ENCODE data around the gene COPS7A. TPM values are rescaled to one million over a fixed set of nuclear protein-coding genes. Genes with fewer than 3 reads are reported as not detected.

The COPS7A gene
- total and polyA plus RNA-seq, 2 donors (not counting 1 experiment from before 2014, with no cell fraction given), result 79.1 to 114 TPM

DNA sequence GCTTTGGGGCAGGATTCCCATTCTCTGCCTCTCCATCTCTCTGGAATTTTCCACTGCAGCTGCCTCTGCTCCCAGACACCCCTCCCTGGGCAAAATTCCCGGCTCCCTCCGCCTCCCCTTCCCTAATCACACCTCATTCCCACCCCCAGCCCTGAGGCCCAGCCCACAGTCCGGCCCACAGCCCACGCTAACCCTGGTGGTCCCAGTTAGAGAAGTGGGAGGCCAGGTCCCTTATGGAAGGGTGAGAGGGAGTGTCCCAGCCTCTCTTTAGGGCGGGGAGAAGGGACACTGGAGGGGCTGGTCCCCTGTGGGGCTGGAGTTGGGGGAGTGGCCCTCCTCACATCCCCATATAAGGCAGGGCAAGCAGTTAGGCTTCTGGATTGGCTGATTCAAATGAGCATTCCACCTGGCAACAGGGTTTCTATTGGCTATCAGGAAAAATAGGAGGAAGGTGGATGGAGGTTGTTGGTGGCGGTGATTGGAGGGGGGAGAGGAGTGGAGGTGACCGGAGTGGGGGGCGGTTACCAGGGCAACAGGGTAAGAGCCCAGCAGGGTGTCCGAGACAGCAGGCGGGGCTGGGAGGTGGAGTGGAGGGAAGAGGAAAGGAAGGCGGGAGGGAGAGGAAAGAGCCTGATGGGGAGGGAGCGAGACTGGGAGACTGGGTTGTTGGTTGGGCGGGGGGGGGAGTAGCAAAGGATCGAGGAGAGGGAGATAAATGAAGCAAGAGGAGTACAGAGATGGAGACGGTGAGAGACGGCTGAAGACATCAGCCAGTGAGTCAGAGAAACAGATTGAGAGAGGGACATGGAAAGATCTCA is 40.4 kb downstream of the COPS7A start:
- peak; percentile 99 to 100 for DNase-seq (ENCODE audit: low read depth in 2 of 2)
- H3K27ac ChIP-seq (ENCODE audit: insufficient read depth, low read length), result peak overlapping the region; percentile 79
- peaks cover 13% of the 10 kb centered on the region for H3K4me1 ChIP-seq (ENCODE audit: control insufficient read depth, extremely low read depth, insufficient read depth, low read length)
- H3K9me3 ChIP-seq (ENCODE audit: control insufficient read depth, insufficient read depth, low read depth, low read length), result no peaks in the 10 kb centered on the region
- H3K4me3 ChIP-seq (replicated peaks in 1 of 4; ENCODE audit: control extremely low read depth in 1 of 4, insufficient read depth in 1 of 4, low read depth in 3 of 4, low read length in 4 of 4), result peak overlapping the region; percentile 13 to 40 (median 25)
- H3K36me3 ChIP-seq (ENCODE audit: control insufficient read depth, insufficient read depth, low read length), result peaks cover under 1% of the 10 kb centered on the region
- H3K27me3 ChIP-seq (ENCODE audit: control insufficient read depth, insufficient read depth, low read length), result no peaks in the 10 kb centered on the region
- H3K9ac ChIP-seq (ENCODE audit: insufficient read depth, low read length), result peak overlapping the region; percentile 17
- TF ChIP-seq, protein P1, sequence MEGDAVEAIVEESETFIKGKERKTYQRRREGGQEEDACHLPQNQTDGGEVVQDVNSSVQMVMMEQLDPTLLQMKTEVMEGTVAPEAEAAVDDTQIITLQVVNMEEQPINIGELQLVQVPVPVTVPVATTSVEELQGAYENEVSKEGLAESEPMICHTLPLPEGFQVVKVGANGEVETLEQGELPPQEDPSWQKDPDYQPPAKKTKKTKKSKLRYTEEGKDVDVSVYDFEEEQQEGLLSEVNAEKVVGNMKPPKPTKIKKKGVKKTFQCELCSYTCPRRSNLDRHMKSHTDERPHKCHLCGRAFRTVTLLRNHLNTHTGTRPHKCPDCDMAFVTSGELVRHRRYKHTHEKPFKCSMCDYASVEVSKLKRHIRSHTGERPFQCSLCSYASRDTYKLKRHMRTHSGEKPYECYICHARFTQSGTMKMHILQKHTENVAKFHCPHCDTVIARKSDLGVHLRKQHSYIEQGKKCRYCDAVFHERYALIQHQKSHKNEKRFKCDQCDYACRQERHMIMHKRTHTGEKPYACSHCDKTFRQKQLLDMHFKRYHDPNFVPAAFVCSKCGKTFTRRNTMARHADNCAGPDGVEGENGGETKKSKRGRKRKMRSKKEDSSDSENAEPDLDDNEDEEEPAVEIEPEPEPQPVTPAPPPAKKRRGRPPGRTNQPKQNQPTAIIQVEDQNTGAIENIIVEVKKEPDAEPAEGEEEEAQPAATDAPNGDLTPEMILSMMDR (conservative IDR thresholded peaks at IDR 0.05 in 1 of 2, IDR thresholded peaks at IDR 0.05 in 1 of 2; ENCODE audit: low read depth in 1 of 2, low read length in 2 of 2), result no peak
- TF ChIP-seq EZH2 (IDR thresholded peaks at IDR 0.05; ENCODE audit: low read length, missing control alignments), result no peak
- H4K20me1 ChIP-seq (ENCODE audit: control insufficient read depth, extremely low read depth, insufficient read depth, low read length), result peaks cover 7% of the 10 kb centered on the region
- H3K79me2 ChIP-seq (ENCODE audit: control insufficient read depth, insufficient read depth, low read length), result peaks cover 26% of the 10 kb centered on the region
- peak overlapping the region; percentile 59 for H3K4me2 ChIP-seq (ENCODE audit: extremely low read depth, insufficient read depth, low read length)
- no peak overlapping the region for H2AFZ ChIP-seq (ENCODE audit: low read length)

DNA sequence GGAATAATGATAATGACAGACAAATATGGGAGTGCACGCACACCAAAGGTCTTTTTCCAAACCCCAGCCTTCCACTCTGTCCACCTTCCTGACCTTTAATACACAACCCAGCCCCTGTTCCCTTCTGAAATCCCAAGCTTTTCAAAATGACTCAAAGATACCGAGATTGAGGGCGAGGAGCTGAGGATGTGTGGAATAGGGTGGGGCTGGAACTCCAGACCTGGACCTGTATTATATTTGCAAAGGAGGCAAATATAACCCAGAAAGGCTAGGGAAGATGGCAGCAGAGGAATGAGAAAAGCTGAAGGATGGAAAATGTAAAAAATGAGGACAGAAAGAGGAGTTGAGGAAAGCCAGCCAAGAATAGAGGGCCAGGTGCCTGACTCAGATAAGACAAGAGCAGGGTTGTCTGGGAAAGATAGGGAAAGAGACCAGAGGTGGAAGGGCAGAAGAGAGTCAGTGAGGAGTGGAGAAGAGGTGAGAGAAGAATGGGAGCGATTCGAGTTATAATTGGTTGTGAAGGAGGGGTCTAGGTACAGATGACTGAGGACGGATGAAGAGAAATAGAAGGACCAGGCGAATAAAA is 41.3 kb downstream of the COPS7A start:
- H2AFZ ChIP-seq (ENCODE audit: low read length), result no peak overlapping the region
- H4K20me1 ChIP-seq (ENCODE audit: control insufficient read depth, extremely low read depth, insufficient read depth, low read length), result peaks cover 7% of the 10 kb centered on the region
- H3K4me1 ChIP-seq (ENCODE audit: control insufficient read depth, extremely low read depth, insufficient read depth, low read length), result peaks cover 18% of the 10 kb centered on the region
- H3K27ac ChIP-seq (ENCODE audit: insufficient read depth, low read length), result peak overlapping the region; percentile 79
- peaks cover 1% of the 10 kb centered on the region for H3K36me3 ChIP-seq (ENCODE audit: control insufficient read depth, insufficient read depth, low read length)
- peak overlapping the region; percentile 13 to 89 (median 43) for H3K4me3 ChIP-seq (replicated peaks in 1 of 4; ENCODE audit: control extremely low read depth in 1 of 4, insufficient read depth in 1 of 4, low read depth in 3 of 4, low read length in 4 of 4)
- H3K9ac ChIP-seq (ENCODE audit: insufficient read depth, low read length), result no peak overlapping the region
- no peaks in the 10 kb centered on the region for H3K27me3 ChIP-seq (ENCODE audit: control insufficient read depth, insufficient read depth, low read length)
- peak overlapping the region; percentile 69 for H3K4me2 ChIP-seq (ENCODE audit: extremely low read depth, insufficient read depth, low read length)
- TF ChIP-seq, protein P1 (conservative IDR thresholded peaks at IDR 0.05 in 1 of 2, IDR thresholded peaks at IDR 0.05 in 1 of 2; ENCODE audit: low read depth in 1 of 2, low read length in 2 of 2), result no peak
- TF ChIP-seq EZH2 (IDR thresholded peaks at IDR 0.05; ENCODE audit: low read length, missing control alignments), result no peak
- H3K79me2 ChIP-seq (ENCODE audit: control insufficient read depth, insufficient read depth, low read length), result peaks cover 34% of the 10 kb centered on the region
- no peak for DNase-seq (ENCODE audit: low read depth in 2 of 2)
- H3K9me3 ChIP-seq (ENCODE audit: control insufficient read depth, insufficient read depth, low read depth, low read length), result no peaks in the 10 kb centered on the region
